ENCODE results near the gene CTIF.

CTIF gene

GRCh38 chr18:48887294-48887904 is 348.6 kb downstream of the CTIF start:
- no peak for DNase-seq (ENCODE audit: low read depth)

GRCh38 chr18:48887905-48888772 is 349.3 kb downstream of the CTIF start:
- DNase-seq (ENCODE audit: low read depth) = no peak

GRCh38 chr18:48888773-48889080 is 349.9 kb downstream of the CTIF start:
- DNase-seq (ENCODE audit: low read depth) = no peak

- no peak for DNase-seq (ENCODE audit: low read depth)
Observed at GRCh38 chr18:48889115-48889941, 350.5 kb downstream of the CTIF start.

- no peak for DNase-seq (ENCODE audit: low read depth)
Observed at GRCh38 chr18:48889981-48890762, 351.3 kb downstream of the CTIF start.

GRCh38 chr18:48891721-48892120 is 352.9 kb downstream of the CTIF start:
- no peak for DNase-seq (ENCODE audit: low read depth)

GRCh38 chr18:48892146-48892855 is 353.5 kb downstream of the CTIF start:
- DNase-seq (ENCODE audit: low read depth) = no peak

GRCh38 chr18:48893061-48893607 is 354.3 kb downstream of the CTIF start:
- no peak for DNase-seq (ENCODE audit: low read depth)

- DNase-seq (ENCODE audit: low read depth) = no peak
Observed at GRCh38 chr18:48893608-48894600, 355.1 kb downstream of the CTIF start.

- no peak for DNase-seq (ENCODE audit: low read depth)
Observed at GRCh38 chr18:48894799-48895346, 356.0 kb downstream of the CTIF start.

- DNase-seq (ENCODE audit: low read depth) = no peak
Observed at GRCh38 chr18:48896326-48896874, 357.6 kb downstream of the CTIF start.

GRCh38 chr18:48896875-48897511 is 358.2 kb downstream of the CTIF start:
- peak; percentile 45 for DNase-seq (ENCODE audit: low read depth)

GRCh38 chr18:48897531-48897930 is 358.7 kb downstream of the CTIF start:
- peak; percentile 52 for DNase-seq (ENCODE audit: low read depth)

- no peak for DNase-seq (ENCODE audit: low read depth)
Observed at GRCh38 chr18:48898521-48898920, 359.7 kb downstream of the CTIF start.

- no peak for DNase-seq (ENCODE audit: low read depth)
Observed at GRCh38 chr18:48899558-48900174, 360.8 kb downstream of the CTIF start.

GRCh38 chr18:48900469-48900868 is 361.6 kb downstream of the CTIF start:
- DNase-seq (ENCODE audit: low read depth) = no peak

- DNase-seq (ENCODE audit: low read depth) = no peak
Observed at GRCh38 chr18:48901145-48902022, 362.6 kb downstream of the CTIF start.

Data from EH (cell line).